GM12892 (cell line): ENCODE results near the gene SMURF2.

Experiments
- POLR2A ChIP-seq: IDR thresholded peaks from 2 replicates; pipeline ENCODE4 v1.6.1; 2011; ENCODE audit warnings: low read depth, low read length, control low read depth
- POLR2AphosphoS5 ChIP-seq: IDR thresholded peaks from 2 replicates; pipeline ENCODE4 v1.6.1; 2011; ENCODE audit warnings: low read depth, low read length, control low read depth
- TAF1 ChIP-seq: IDR thresholded peaks from 2 replicates; pipeline ENCODE4 v1.6.1; 2011; ENCODE audit warnings: low read depth, mild to moderate bottlenecking, control low read depth, low read length, borderline replicate concordance

- no peak for TF ChIP-seq POLR2A
- no peak for TF ChIP-seq POLR2AphosphoS5
- TF ChIP-seq TAF1 = no peak
These were observed 21.7 kb upstream of the SMURF2 start for GRCh38 chr17:64683796-64684195.
